Ovary (tissue), 9 donors: Measurements from ENCODE around the gene MUC2. TPM values are rescaled to one million over a fixed set of nuclear protein-coding genes. Genes with fewer than 3 reads are reported as not detected.

ENCODE experiments used
- DNase-seq, 5 donors: peaks; one replicate each; pipeline ENCODE4 v3.0.0-alpha.2; 2019 to 2020
- H3K27ac ChIP-seq, 2 donors: fragments of 200-600 bp; one replicate each; pipeline versions ENCODE4 v1.5.1 to v1.8.0; 2019 to 2022
- H3K27me3 ChIP-seq: fragments of 200-600 bp; one replicate; pipeline ENCODE4 v1.8.0; 2022
- H3K36me3 ChIP-seq: fragments of 200-600 bp; sonication (generic); one replicate; pipeline ENCODE4 v1.5.1; 2019
- H3K4me1 ChIP-seq: one replicate; pipeline ENCODE4 v1.8.1; 2013; ENCODE audit warnings: mild to moderate bottlenecking, moderate library complexity; ENCODE audit not compliant: insufficient read depth
- H3K4me3 ChIP-seq: fragments of 200-600 bp; sonication (generic); one replicate; pipeline ENCODE4 v1.5.1; 2017
- H3K9me3 ChIP-seq, 2 donors: fragments of 200-600 bp in 1 of 2; sonication (generic) in 1 of 2; one replicate each; pipeline versions ENCODE4 v1.5.1 to v1.8.1; 2013 to 2019; ENCODE audit warnings: mild to moderate bottlenecking in 1 of 2, moderate library complexity in 1 of 2
- EP300 ChIP-seq: sonication (generic); formaldehyde crosslinking; IDR thresholded peaks from one replicate; pipeline ENCODE4 v1.6.1; 2017; ENCODE audit warnings: antibody characterized with exemption
- POLR2A ChIP-seq: fragments of 450-650 bp; IDR thresholded peaks from one replicate; pipeline ENCODE4 v1.6.1; 2017; ENCODE audit warnings: antibody characterized with exemption, mild to moderate bottlenecking, moderate library complexity
- WGBS, 3 donors: extraction: QIAGEN DNeasy Blood & Tissue Kit in 1 of 3; methylation state at CpG; one replicate each; pipeline versions ENCODE4 v1.1.5 to v1.1.7; 2013 to 2017; 5-methylcytosine and 5-hydroxymethylcytosine counted together
- intact Hi-C, 4 donors: fragments of 100-400 bp; cut with DNase I; formaldehyde crosslinking; loops; one replicate each; pipeline versions ENCODE4 v1.11.0 to v1.15.1; 2022 to 2023
- polyA plus RNA-seq, 2 donors: library from polyadenylated mRNA; stranded (reverse); fragments of 200-250 nt in 1 of 2; fragments of 350-450 nt in 1 of 2; fragmentation: Illumina TruSeq in 1 of 2; extraction: RNeasy Lipid Tissue Mini Kit (QIAGEN cat#74804) in 1 of 2; gene quantifications; one replicate each; pipeline ENCODE4 v1.2.3, GENCODE V29; 2013 to 2014
- total RNA-seq, 7 donors: library from RNA; depleted of rRNA in 2 of 7; stranded (reverse); fragments of >200 nt in 2 of 7; fragmentation: NEBNext Ultra II Directional in 3 of 7; extraction: Animal tissue kit (Norgen Biotek cat#: 25700) in 3 of 7; gene quantifications; one replicate each; pipeline versions ENCODE4 v1.1.0 to v1.2.4, GENCODE V29; 2016 to 2023
- TF ChIP-seq, protein P1 (sequence below), 3 donors: fragments of 450-650 bp in 2 of 3; fragments of 200-600 bp in 1 of 3; IDR thresholded peaks; one replicate each; pipeline versions ENCODE4 v1.5.1 to v1.8.0; 2016 to 2022; ENCODE audit warnings: antibody characterized with exemption in 3 of 3, mild to moderate bottlenecking in 1 of 3
- donor health status: DM: no; HTN: no; CAD: no; lungs with moderate emphysema.
- donor health status: DM: no; HTN: no; CAD: no.
- donor health status: Bipolar disorder and iron deficiency.
- donor health status: DM: yes; HTN: yes; CAD: no.
- donor health status: DM: no; HTN: no; CAD: no.
- donor health status: DM: yes; HTN: yes; CAD: no.

Gene MUC2
- total and polyA plus RNA-seq, 9 donors: 0.02 to 3.3 (median 0.10) TPM; not detected in 4

DNA sequence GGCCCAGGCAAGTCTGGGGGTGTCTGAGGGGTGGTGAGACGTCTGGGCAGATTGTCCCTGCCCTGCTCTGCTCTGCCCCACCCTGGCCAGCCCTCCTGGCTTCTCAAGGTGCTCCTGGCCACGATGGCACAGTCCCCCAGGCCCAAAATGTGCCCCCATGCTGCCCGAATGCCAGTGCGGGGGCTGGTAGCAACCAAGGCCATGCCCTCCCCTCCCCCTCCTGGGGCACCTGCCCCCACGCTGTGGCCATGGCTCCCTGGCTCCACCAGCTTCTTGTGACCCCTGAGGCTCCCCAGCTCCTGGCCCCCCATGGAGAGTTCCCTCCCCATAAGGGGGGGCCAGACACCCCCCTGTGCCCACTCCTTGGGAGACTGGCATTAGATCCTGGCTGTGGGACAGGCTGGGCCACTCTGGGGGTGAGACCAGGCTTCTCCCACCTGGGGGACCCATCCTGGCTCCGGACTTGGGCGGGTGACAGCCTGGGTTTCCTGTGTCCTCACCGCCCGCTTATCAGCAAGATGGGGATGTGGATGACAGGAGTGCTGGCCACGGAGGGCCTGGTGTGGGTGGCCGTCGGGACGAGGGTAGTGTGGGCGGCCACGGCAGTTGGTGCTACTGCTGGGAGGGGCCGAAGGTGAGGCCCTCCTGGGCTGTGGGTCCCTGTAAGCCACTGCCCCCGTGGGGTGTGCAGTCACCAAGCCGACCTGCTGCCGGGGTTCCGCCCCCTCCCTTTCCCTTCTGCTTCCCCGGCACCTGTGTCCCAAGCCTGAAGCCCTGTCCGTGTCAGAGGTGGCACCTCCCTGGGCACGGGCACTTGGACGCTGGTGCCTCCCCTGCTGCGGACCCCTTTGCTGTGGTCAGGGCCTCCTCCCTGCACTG, 22.3 kb upstream of the MUC2 start:
- intact Hi-C loops: loop anchor here in 1 of 4 donors (10.0 kb wide), 1 partner anchor 198 kb away; no protein-coding TSS in a partner anchor
- no peaks in the 10 kb centered on the region for H3K27me3 ChIP-seq

DNA sequence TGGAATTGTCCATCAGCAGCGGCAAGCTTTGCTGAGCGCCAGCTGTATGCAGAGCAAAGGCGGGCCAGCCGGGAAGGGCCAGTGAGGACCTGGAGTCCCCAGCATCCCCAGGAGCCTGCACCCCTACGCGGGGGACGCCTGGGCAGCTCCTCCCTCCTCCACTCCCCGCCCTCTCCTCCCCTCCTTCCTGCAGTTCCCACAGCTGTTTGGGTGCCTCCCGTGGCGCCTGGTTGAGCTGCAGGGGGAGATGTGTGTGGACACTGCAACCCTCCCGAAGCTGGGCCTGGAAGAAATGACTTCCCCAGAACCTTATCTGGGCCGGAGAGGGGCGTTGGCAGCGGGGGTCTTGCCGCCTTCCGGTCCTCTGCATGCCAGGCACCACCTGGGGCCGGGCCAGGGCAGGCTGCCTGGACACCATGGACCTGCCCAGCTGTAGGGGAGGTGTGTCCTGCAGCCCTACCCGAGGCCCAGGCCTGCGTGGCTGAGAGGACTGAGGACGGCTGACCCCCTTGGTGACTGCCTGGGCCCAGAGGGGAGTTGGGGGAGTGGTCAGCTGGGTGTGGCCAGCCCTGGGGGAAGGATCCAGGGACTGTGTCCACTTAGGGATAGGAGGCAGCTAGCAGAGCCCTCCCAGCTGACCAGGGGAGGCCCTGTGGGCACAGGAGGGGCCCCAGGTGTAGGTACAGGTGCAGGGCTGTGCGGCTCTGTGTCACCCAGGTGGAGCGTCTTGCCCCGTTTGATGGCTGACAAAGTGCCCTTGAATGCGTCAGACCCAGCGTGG, 21.4 kb upstream of the MUC2 start:
- intact Hi-C loops: loop anchor here in 1 of 4 donors (10.0 kb wide), 1 partner anchor 199 kb away; no protein-coding TSS in a partner anchor
- DNase-seq: peak in 4 of 5 donors; percentile 4 to 35 (median 12)
- no peaks in the 10 kb centered on the region for H3K9me3 ChIP-seq
- no peaks in the 10 kb centered on the region for H3K27me3 ChIP-seq
- 32 to 51% (median 33%) methylated on average over 21 to 25 of the region's 25 CpGs for WGBS, 3 donors
- H3K27ac ChIP-seq: no peak overlapping the region
- H3K4me1 ChIP-seq: no peaks in the 10 kb centered on the region
- no peak overlapping the region for H3K4me3 ChIP-seq
- no peaks in the 10 kb centered on the region for H3K36me3 ChIP-seq
- TF ChIP-seq, protein P1, sequence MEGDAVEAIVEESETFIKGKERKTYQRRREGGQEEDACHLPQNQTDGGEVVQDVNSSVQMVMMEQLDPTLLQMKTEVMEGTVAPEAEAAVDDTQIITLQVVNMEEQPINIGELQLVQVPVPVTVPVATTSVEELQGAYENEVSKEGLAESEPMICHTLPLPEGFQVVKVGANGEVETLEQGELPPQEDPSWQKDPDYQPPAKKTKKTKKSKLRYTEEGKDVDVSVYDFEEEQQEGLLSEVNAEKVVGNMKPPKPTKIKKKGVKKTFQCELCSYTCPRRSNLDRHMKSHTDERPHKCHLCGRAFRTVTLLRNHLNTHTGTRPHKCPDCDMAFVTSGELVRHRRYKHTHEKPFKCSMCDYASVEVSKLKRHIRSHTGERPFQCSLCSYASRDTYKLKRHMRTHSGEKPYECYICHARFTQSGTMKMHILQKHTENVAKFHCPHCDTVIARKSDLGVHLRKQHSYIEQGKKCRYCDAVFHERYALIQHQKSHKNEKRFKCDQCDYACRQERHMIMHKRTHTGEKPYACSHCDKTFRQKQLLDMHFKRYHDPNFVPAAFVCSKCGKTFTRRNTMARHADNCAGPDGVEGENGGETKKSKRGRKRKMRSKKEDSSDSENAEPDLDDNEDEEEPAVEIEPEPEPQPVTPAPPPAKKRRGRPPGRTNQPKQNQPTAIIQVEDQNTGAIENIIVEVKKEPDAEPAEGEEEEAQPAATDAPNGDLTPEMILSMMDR (IDR thresholded peaks at IDR 0.05): no peak
- no peak for TF ChIP-seq POLR2A
- TF ChIP-seq EP300: no peak

More for the DNA sequence above, 22.3 kb upstream of the MUC2 start:
- Histone ChIP-seq H3K36me3 (no peaks in the 10 kb centered on the region), H3K27ac (no peak overlapping the region), H3K9me3 (no peaks in the 10 kb centered on the region), H3K4me1 (no peaks in the 10 kb centered on the region), H3K4me3 (no peak overlapping the region)
- peak in 4 of 5 donors; percentile 7 to 33 (median 12) for DNase-seq
- 70 to 81% (median 73%) methylated on average over 19 to 25 of the region's 25 CpGs for WGBS, 3 donors
- TF ChIP-seq POLR2A: no peak
- TF ChIP-seq, protein P1 (IDR thresholded peaks at IDR 0.05): no peak
- TF ChIP-seq EP300: no peak

DNA sequence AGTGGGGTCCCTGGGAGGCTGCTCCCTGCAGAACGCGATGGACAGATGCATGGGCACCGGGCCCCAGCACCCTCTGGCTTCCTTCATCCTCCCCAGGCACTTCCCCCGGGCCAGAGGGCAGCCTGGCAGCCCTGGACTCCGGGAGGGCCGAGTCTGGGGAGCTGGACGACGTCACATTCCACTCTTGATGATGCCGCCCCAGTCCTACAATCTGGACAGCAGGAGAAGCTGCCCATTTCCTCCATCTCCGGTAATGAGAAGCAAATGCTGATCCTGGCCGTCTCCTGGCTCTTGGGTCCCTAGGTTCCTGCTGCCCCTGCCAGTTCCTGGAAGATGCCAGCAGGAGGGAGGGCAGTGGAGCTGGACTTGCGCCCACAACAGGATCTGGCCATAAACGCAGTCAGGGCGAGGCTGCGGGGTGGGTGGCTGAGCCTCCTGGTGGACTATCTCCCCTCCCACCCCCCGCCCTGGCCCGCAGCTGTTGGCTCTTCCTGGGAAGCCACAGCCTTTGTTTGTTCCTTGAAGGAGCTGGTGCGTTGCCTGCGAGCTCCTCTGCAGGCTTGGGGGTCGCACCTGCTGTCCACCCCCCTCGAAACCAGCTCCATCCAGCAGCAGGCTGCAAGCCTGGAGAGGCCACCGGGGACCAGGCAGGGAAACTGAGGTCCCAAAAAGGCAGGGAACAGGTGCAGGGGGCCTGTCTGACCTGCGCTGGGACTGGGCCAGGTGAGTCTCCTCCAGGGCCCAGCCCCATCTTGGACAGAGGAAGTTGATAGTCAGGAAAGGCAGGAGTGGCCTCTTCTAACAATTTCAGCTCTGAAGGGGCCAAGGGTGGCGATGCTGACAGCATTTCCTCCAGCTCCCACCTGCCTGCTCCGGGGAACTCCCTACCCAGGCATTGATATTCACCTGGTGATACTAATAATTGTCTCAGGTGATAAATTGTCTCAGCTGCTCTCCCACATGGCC, 20.2 kb upstream of the MUC2 start:
- Histone ChIP-seq H3K4me3 (no peak overlapping the region), H3K27me3 (no peaks in the 10 kb centered on the region)

More for the DNA sequence above, 20.2 kb upstream of the MUC2 start:
- Histone ChIP-seq H3K36me3 (no peaks in the 10 kb centered on the region), H3K4me1 (no peaks in the 10 kb centered on the region), H3K9me3 (no peaks in the 10 kb centered on the region), H3K27ac (no peak overlapping the region)
- peak; percentile 7 to 32 (median 14) for DNase-seq
- intact Hi-C loops: loop anchor here in 1 of 4 donors (10.0 kb wide), 1 partner anchor 200 kb away; no protein-coding TSS in a partner anchor
- 17 to 37% (median 20%) methylated on average over 21 to 25 of the region's 25 CpGs for WGBS, 3 donors
- TF ChIP-seq, protein P1 (IDR thresholded peaks at IDR 0.05): no peak
- no peak for TF ChIP-seq POLR2A
- no peak for TF ChIP-seq EP300
